ENCODE data around the gene RXRB. TPM values are rescaled to one million over a fixed set of nuclear protein-coding genes. Genes with fewer than 3 reads are reported as not detected.

The RXRB gene
- total RNA-seq, 1 experiment from 2014 or later, result 49.9 TPM

DNA sequence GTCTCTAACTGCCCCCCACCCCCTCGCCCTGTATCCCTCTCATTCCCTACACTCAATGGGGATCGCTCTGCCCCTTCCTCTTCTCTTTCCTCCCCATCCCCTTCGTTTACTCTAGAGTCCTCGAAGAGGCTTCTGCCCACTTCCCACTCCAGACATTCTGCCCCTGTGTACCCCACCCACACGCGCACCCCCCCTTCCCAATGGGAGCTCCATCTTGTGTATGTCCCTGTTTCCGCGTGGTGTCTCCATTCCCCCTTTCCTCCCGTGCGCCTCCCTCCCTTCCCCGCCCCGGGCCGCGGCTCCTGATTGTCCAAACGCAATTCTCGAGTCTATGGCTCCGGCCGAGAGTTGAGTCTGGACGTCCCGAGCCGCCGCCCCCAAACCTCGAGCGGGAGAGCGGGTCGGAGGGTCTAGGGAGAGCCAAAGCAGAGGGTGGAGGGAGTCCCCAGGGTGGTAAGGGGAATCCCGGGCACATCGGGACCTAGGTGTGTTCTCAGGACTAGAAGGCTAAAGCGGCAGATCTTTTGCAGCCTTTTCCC, 7.2 kb upstream of the RXRB start:
- intact Hi-C loops (cut with micrococcal nuclease), result loop anchor here (10.0 kb wide), 1 partner anchor 207 kb away; the partner anchor contains the start of genes CUTA and PHF1
- Histone ChIP-seq H3K27ac (ENCODE audit: low read depth, low read length) (peak overlapping the region; percentile 96), H3K27me3 (ENCODE audit: insufficient read depth, low read length) (no peaks in the 10 kb centered on the region), H3K4me2 (ENCODE audit: low read length) (peak overlapping the region; percentile 97), H3K4me3 (replicated peaks in 1 of 2; ENCODE audit: low read depth in 1 of 2, low read length in 2 of 2) (peak overlapping the region; percentile 92 to 95), H3K9ac (ENCODE audit: low read length) (peak overlapping the region; percentile 96), H3K79me2 (ENCODE audit: insufficient read depth, low read length) (peaks cover 36% of the 10 kb centered on the region), H4K20me1 (ENCODE audit: insufficient read depth) (no peaks in the 10 kb centered on the region), H3K4me1 (ENCODE audit: control insufficient read depth in 1 of 2, insufficient read depth in 2 of 2, low read length in 2 of 2) (peaks cover 29 to 51% of the 10 kb centered on the region in 2 experiments), H3K9me2 (ENCODE audit: insufficient read depth) (no peaks in the 10 kb centered on the region), H2AFZ (ENCODE audit: low read depth, low read length, poor library complexity, severe bottlenecking) (no peak overlapping the region), H3K9me3 (ENCODE audit: control insufficient read depth in 1 of 2, insufficient read depth in 1 of 2, low read depth in 1 of 2, low read length in 2 of 2) (no peaks in the 10 kb centered on the region), H3K36me3 (ENCODE audit: control insufficient read depth in 1 of 2, insufficient read depth in 2 of 2, low read length in 2 of 2) (peaks cover 17 to 29% of the 10 kb centered on the region in 2 experiments; a peak in 3 of 4 replicates)
- RAD21 ChIA-PET (ENCODE audit: low non-redundant PET in 1 of 2, low total read pairs in 2 of 2, uncharacterized antibody in 2 of 2, unreplicated experiment in 2 of 2), result interaction anchor here in 1 of 2 experiments (1.3 kb wide), 1 partner anchor 41 kb away, joined by 5 read pairs; no protein-coding TSS in a partner anchor
- ATAC-seq, result peak; percentile 3; the same call in 1 of the 2 replicates
- no peak for DNase-seq (ENCODE audit: low read depth, low spot score)
- TSS peak; percentile 97 for BruUV-seq (replicated peaks)
- TF ChIP-seq POLR2A (IDR thresholded peaks at IDR 0.05; ENCODE audit: borderline replicate concordance, extremely low read depth, insufficient read depth, insufficient read length) (no peak), REST (IDR thresholded peaks at IDR 0.05; ENCODE audit: low read depth) (no peak), EZH2phosphoT487 (IDR thresholded peaks at IDR 0.05; ENCODE audit: borderline replicate concordance) (no peak), RAD21 (IDR thresholded peaks at IDR 0.05; ENCODE audit: low read depth) (no peak), CTCF (IDR thresholded peaks at IDR 0.05 in 2 of 3, conservative IDR thresholded peaks at IDR 0.05 in 1 of 3; ENCODE audit: borderline replicate concordance in 1 of 3, insufficient read depth in 1 of 3, low read depth in 2 of 3, low read length in 2 of 3) (no peak), MAX (IDR thresholded peaks at IDR 0.05) (no peak)
- TF ChIP-seq, protein P1, sequence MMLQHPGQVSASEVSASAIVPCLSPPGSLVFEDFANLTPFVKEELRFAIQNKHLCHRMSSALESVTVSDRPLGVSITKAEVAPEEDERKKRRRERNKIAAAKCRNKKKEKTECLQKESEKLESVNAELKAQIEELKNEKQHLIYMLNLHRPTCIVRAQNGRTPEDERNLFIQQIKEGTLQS (IDR thresholded peaks at IDR 0.05), result no peak
- CTCF ChIA-PET, result interaction anchor here (1.4 to 1.9 kb wide), 2 partner anchors 10 to 41 kb away, joined by 4 to 6 read pairs; no protein-coding TSS in a partner anchor
- POLR2A ChIA-PET, result interaction anchor here (0.6 kb wide), 1 partner anchor 57 kb away, joined by 3 read pairs; no protein-coding TSS in a partner anchor

All from HCT116 (cell line).